ENCODE data around the gene RNF39. TPM values are rescaled to one million over a fixed set of nuclear protein-coding genes. Genes with fewer than 3 reads are reported as not detected.
"Not testable (repeated sequence)": the region's sequence is repeated elsewhere in the genome, so short reads cannot be mapped to it uniquely, and the experiment has no call there.

RNF39 gene
- not detected for total RNA-seq

- no peak for TF ChIP-seq CTCF (IDR thresholded peaks at IDR 0.05)
- no peak within 1 kb of the TSS for H3K27ac ChIP-seq
- H3K4me3 ChIP-seq, result peak within 1 kb of the TSS; percentile 56
- H3K36me3 ChIP-seq, result peaks cover 2% of the 10 kb centered on the region
- peaks cover 17% of the 10 kb centered on the region for H3K27me3 ChIP-seq (replicated peaks; ENCODE audit: insufficient read depth)
- ATAC-seq (ENCODE audit: insufficient number of reproducible peaks, low FRiP score, low read depth) (no peak), DNase-seq (ENCODE audit: low spot score) (no peak)
- no peaks in the 10 kb centered on the region for H3K9me3 ChIP-seq
- peaks cover 4 to 27% of the 10 kb centered on the region in 2 donors for H3K4me1 ChIP-seq (ENCODE audit: control insufficient read depth in 1 of 2, low read depth in 2 of 2)
Observed at GRCh38 chr6:30075094-30075789, at the start of gene RNF39. TSS of gene RNF39 (minus strand) at chr6:30075769. CDS start at chr6:30075585, 184 bp downstream.

GRCh38 chr6:30122515-30122914, 46.9 kb upstream of the RNF39 start:
- Histone ChIP-seq H3K9me3 (no peaks in the 10 kb centered on the region), H3K27me3 (replicated peaks; ENCODE audit: insufficient read depth) (no peaks in the 10 kb centered on the region), H3K4me3 (no peak overlapping the region), H3K27ac (no peak overlapping the region), H3K4me1 (ENCODE audit: control insufficient read depth in 1 of 2, low read depth in 2 of 2) (peaks cover 0 to 5% of the 10 kb centered on the region in 2 donors), H3K36me3 (no peaks in the 10 kb centered on the region)
- DNase-seq (ENCODE audit: low spot score) (no peak), ATAC-seq (ENCODE audit: insufficient number of reproducible peaks, low FRiP score, low read depth) (no peak)
- TF ChIP-seq CTCF (IDR thresholded peaks at IDR 0.05), result no peak

- Histone ChIP-seq H3K4me3 (no peak overlapping the region), H3K27me3 (replicated peaks; ENCODE audit: insufficient read depth) (no peaks in the 10 kb centered on the region), H3K36me3 (no peaks in the 10 kb centered on the region), H3K9me3 (no peaks in the 10 kb centered on the region), H3K4me1 (ENCODE audit: control insufficient read depth in 1 of 2, low read depth in 2 of 2) (no peaks in the 10 kb centered on the region), H3K27ac (no peak overlapping the region)
- no peak for TF ChIP-seq CTCF (IDR thresholded peaks at IDR 0.05)
- ATAC-seq (ENCODE audit: insufficient number of reproducible peaks, low FRiP score, low read depth) (no peak), DNase-seq (ENCODE audit: low spot score) (no peak)
Observed at GRCh38 chr6:30121446-30122366, 46.1 kb upstream of the RNF39 start.

GRCh38 chr6:30118691-30119090, 43.1 kb upstream of the RNF39 start:
- ATAC-seq (ENCODE audit: insufficient number of reproducible peaks, low FRiP score, low read depth); H3K27me3 ChIP-seq (replicated peaks; ENCODE audit: insufficient read depth); H3K9me3 ChIP-seq; H3K4me3 ChIP-seq; H3K4me1 ChIP-seq (ENCODE audit: control insufficient read depth in 1 of 2, low read depth in 2 of 2); H3K36me3 ChIP-seq; DNase-seq (ENCODE audit: low spot score); H3K27ac ChIP-seq: not testable (repeated sequence)

- no peak for ATAC-seq (ENCODE audit: insufficient number of reproducible peaks, low FRiP score, low read depth)
Observed at GRCh38 chr6:30116724-30117123, 41.2 kb upstream of the RNF39 start.

More at GRCh38 chr6:30116724-30117123, 41.2 kb upstream of the RNF39 start:
- H3K27me3 ChIP-seq (replicated peaks; ENCODE audit: insufficient read depth), result no peaks in the 10 kb centered on the region
- TF ChIP-seq CTCF (IDR thresholded peaks at IDR 0.05), result no peak
- no peak overlapping the region for H3K4me3 ChIP-seq
- no peak overlapping the region for H3K27ac ChIP-seq
- H3K36me3 ChIP-seq, result no peaks in the 10 kb centered on the region
- H3K4me1 ChIP-seq (ENCODE audit: control insufficient read depth in 1 of 2, low read depth in 2 of 2), result no peaks in the 10 kb centered on the region
- DNase-seq (ENCODE audit: low spot score), result no peak
- no peaks in the 10 kb centered on the region for H3K9me3 ChIP-seq

Measured in thoracic aorta (tissue), 2 donors.